HepG2 (cell line): Measurements from ENCODE around the gene SERPINF2. TPM values are rescaled to one million over a fixed set of nuclear protein-coding genes. Genes with fewer than 3 reads are reported as not detected.

Experiments
- EP300 ChIP-seq, 3 experiments: sonication (generic) in 1 of 3; formaldehyde crosslinking in 1 of 3; IDR thresholded peaks; 2 replicates each; pipeline versions ENCODE4 v1.5.1 to v1.6.1; 2011 to 2020; ENCODE audit warnings: low read depth in 2 of 3, low read length in 2 of 3, borderline replicate concordance in 1 of 3, improper control_type of control experiment in 1 of 3, mild to moderate bottlenecking in 1 of 3, missing genetic modification reagents in 1 of 3, moderate library complexity in 1 of 3
- ETV6 ChIP-seq: sonication (generic); formaldehyde crosslinking; conservative IDR thresholded peaks from 2 replicates; pipeline ENCODE4 v1.4.0; 2020; ENCODE audit warnings: missing genetic modification reagents
- GMEB2 ChIP-seq: IDR thresholded peaks from 2 replicates; pipeline ENCODE4 v1.6.1; 2016; ENCODE audit warnings: missing biosample characterization, missing genetic modification reagents, low read depth
- LBX2 ChIP-seq: sonication (generic); formaldehyde crosslinking; IDR thresholded peaks from 2 replicates; pipeline ENCODE4 v1.5.0; 2020; ENCODE audit warnings: missing genetic modification reagents, mild to moderate bottlenecking, borderline replicate concordance
- MLXIP ChIP-seq: sonication (generic); formaldehyde crosslinking; IDR thresholded peaks from 2 replicates; pipeline ENCODE4 v1.9.0; 2021; ENCODE audit warnings: missing genetic modification reagents, borderline replicate concordance
- MXI1 ChIP-seq: IDR thresholded peaks from 3 replicates; pipeline ENCODE4 v1.6.1; 2012; ENCODE audit warnings: low read depth, low read length, inconsistent platforms, borderline replicate concordance
- NCOR1 ChIP-seq: fragments of 200-600 bp; sonication (generic); IDR thresholded peaks from 2 replicates; pipeline ENCODE4 v1.7.0; 2017; ENCODE audit warnings: antibody characterized with exemption, low read length, borderline replicate concordance
- PCBP1 ChIP-seq: fragments of 200-400 bp; formaldehyde crosslinking; IDR thresholded peaks from 2 replicates; pipeline ENCODE4 v1.6.1; 2017; ENCODE audit warnings: mild to moderate bottlenecking, low read depth, low read length, borderline replicate concordance
- ZFAT ChIP-seq: sonication (generic); formaldehyde crosslinking; conservative IDR thresholded peaks from 2 replicates; pipeline ENCODE4 v1.8.1; 2023; ENCODE audit warnings: missing genetic modification reagents, inconsistent platforms
- ZNF180 ChIP-seq: sonication (generic); formaldehyde crosslinking; IDR thresholded peaks from 2 replicates; pipeline ENCODE4 v1.4.0; 2020; ENCODE audit warnings: low read depth, missing genetic modification reagents, borderline replicate concordance
- ZNF234 ChIP-seq: sonication (generic); formaldehyde crosslinking; conservative IDR thresholded peaks from 2 replicates; pipeline ENCODE4 v1.5.1; 2020; ENCODE audit warnings: mild to moderate bottlenecking, missing genetic modification reagents
- ZNF251 ChIP-seq: sonication (generic); formaldehyde crosslinking; IDR thresholded peaks from 2 replicates; pipeline ENCODE4 v1.9.0; 2021; ENCODE audit warnings: mild to moderate bottlenecking, missing genetic modification reagents
- ZNF276 ChIP-seq: sonication (generic); formaldehyde crosslinking; IDR thresholded peaks from 2 replicates; pipeline ENCODE4 v1.4.0; 2020; ENCODE audit warnings: mild to moderate bottlenecking, low read depth, missing genetic modification reagents
- ZNF431 ChIP-seq: sonication (generic); formaldehyde crosslinking; IDR thresholded peaks from 2 replicates; pipeline ENCODE4 v1.9.0; 2022; ENCODE audit warnings: missing genetic modification reagents, low read depth, mild to moderate bottlenecking, borderline replicate concordance
- ZNF569 ChIP-seq: sonication (generic); formaldehyde crosslinking; IDR thresholded peaks from 2 replicates; pipeline ENCODE4 v1.5.0; 2020; ENCODE audit warnings: mild to moderate bottlenecking, missing genetic modification reagents, moderate library complexity, borderline replicate concordance
- ZNF704 ChIP-seq: sonication (generic); formaldehyde crosslinking; IDR thresholded peaks from 2 replicates; pipeline ENCODE4 v1.8.1; 2023; ENCODE audit warnings: mild to moderate bottlenecking, inconsistent platforms, moderate library complexity, missing genetic modification reagents, borderline replicate concordance
- ZNF746 ChIP-seq: sonication (generic); formaldehyde crosslinking; IDR thresholded peaks from 2 replicates; pipeline ENCODE4 v1.8.0; 2022; ENCODE audit warnings: mild to moderate bottlenecking, missing genetic modification reagents
- ZNF878 ChIP-seq: sonication (generic); formaldehyde crosslinking; IDR thresholded peaks from 2 replicates; pipeline ENCODE4 v1.8.1; 2023; ENCODE audit warnings: mild to moderate bottlenecking, missing genetic modification reagents, moderate library complexity
- polyA plus RNA-seq, 8 experiments: library from polyadenylated mRNA; depleted of rRNA in 3 of 8; stranded (reverse) in 7 of 8; unstranded in 1 of 8; fragments of >200 nt; fragmentation: Illumina TruSeq in 4 of 8; extraction: Trizol in 4 of 8; gene quantifications; 2 replicates each; pipeline versions ENCODE4 v1.2.1 to v1.2.3, GENCODE V29; 2011 to 2016; ENCODE audit warnings: low read depth in 4 of 8, missing spikeins in 1 of 8, mixed read lengths in 1 of 8; ENCODE audit not compliant: insufficient read depth in 1 of 8
- total RNA-seq, 5 experiments: library from RNA; depleted of rRNA; stranded (reverse); fragments of >200 nt; fragmentation: Illumina TruSeq; extraction: Trizol; gene quantifications; 2 replicates each; pipeline ENCODE4 v1.2.3, GENCODE V29; 2016; ENCODE audit warnings: low read depth in 1 of 5

The SERPINF2 gene
- total and polyA plus RNA-seq, 2 of the 13 experiments (the other 11 are each of a cell fraction or from before 2014, with no cell fraction given) = 309 to 548 TPM

- peak; percentile 71; the same call in 1 of the 3 replicates for TF ChIP-seq MXI1
- TF ChIP-seq PCBP1 = peak; percentile 91
- peak; percentile 99 for TF ChIP-seq ZNF746
- 0 out of 2 replicates have a peak, but pooled peaks have one; percentile 16 for TF ChIP-seq ZNF276 (CRISPR knock-in tag)
- no peak for TF ChIP-seq ZFAT (CRISPR knock-in tag)
- TF ChIP-seq ZNF878 (CRISPR knock-in tag) = no peak; the same call in none of the 2 replicates
- TF ChIP-seq ZNF569 = no peak
- peak; percentile 78 for TF ChIP-seq ETV6 (CRISPR knock-in tag)
- TF ChIP-seq LBX2 = no peak
- TF ChIP-seq EP300 (IDR thresholded peaks at IDR 0.05; ENCODE audit: low read depth in 2 of 2, low read length in 2 of 2) = peak; percentile 92 to 99
- peak; percentile 96 for TF ChIP-seq EP300 (CRISPR knock-in tag; IDR thresholded peaks at IDR 0.05; ENCODE audit: borderline replicate concordance)
- TF ChIP-seq GMEB2 = no peak
- no peak for TF ChIP-seq ZNF234 (CRISPR knock-in tag)
- peak; percentile 88; the same call in 1 of the 2 replicates for TF ChIP-seq MLXIP (CRISPR knock-in tag)
- 0 out of 2 replicates have a peak, but pooled peaks have one; percentile 57 for TF ChIP-seq ZNF180 (CRISPR knock-in tag)
- TF ChIP-seq NCOR1 = peak; percentile 96
- no peak for TF ChIP-seq ZNF251
- no peak for TF ChIP-seq ZNF431 (CRISPR knock-in tag)
- peak; percentile 55; the same call in 1 of the 2 replicates for TF ChIP-seq ZNF704
Observed at GRCh38 chr17:1736348-1737281, 6.1 kb upstream of the SERPINF2 start (continued).
